Stimulated activated CD8-positive, alpha-beta memory T cell treated with anti-CD3 and anti-CD28 coated beads, Interleukin-2, amount 100 ng/mL, for 48 hours (primary cell): ENCODE results near the gene DCLK1.

Experiments
- DNase-seq, 2 donors: peaks; one replicate each; pipeline ENCODE4 v3.0.0-alpha.2; 2020; ENCODE audit warnings: low read depth in 2 of 2

Gene DCLK1

GRCh38 chr13:35903075-35903474 is 228.1 kb downstream of the DCLK1 start:
- no peak for DNase-seq

GRCh38 chr13:35898041-35898440 is 233.1 kb downstream of the DCLK1 start:
- DNase-seq, result no peak

GRCh38 chr13:35894636-35895035 is 236.5 kb downstream of the DCLK1 start:
- no peak for DNase-seq

DNA sequence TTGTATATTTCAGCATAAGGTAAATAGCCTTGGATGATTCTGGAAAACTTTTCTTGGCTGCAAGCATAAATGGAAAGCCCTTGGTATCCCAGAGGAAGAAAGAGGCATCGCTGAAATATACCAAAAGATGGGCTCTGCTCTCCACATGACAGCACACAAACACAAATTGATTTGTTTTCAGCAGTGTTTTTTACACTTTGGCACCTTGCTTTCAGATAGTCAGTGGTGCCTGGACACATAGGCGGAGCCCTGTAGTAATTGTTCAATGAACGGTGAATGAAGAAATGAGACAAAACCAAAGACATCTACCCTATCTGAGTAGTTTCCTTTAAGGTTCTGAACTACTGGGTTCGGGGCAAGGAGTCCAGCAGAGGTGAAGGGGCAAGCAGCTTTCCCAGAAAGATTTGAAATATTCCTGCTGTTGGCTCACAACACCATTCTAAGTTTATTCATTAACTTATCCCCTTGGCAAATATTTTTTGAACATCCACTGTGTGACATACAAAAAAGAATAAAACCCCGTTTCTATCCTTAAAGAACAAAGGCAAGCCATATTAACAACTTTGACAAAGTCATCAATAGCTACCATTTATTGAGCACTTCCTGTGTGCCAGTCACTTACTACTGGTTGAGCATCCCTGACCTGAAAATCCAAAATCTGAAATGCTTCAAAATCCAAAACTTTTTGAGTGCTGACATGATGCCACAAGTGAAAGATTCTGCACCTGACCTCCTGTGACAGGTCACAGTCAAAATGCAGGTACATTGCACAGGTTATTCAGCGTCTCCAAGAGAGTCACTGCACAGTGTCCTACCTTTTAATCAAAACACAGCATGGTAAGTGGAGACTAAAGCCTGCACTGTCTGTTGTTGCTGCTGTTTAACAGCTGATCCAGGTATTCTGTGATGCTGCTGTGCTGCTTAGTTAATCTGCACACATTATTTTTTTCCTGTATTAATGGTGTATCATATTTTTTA is 238.1 kb downstream of the DCLK1 start:
- no peak for DNase-seq

- DNase-seq, result no peak
Observed at GRCh38 chr13:35891507-35892441, 239.4 kb downstream of the DCLK1 start.

DNA sequence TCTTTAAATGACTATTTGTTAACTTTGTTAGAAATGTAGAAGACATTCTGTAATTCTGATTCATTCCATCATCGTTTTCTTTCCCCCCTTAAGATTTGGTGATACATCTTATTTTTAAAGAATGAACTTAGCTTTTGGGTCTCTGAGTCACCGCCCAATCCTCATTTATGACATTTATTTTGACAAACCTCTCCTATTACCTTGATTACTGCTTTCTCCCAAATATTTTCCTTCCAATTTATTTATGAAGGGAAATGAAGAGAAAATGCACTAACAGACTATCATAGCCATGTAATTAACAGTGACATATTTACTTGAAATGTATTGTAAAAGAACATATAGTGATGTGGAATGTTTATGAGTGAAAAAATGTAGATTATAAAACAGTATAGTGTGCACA is 241.6 kb downstream of the DCLK1 start:
- no peak for DNase-seq

DNA sequence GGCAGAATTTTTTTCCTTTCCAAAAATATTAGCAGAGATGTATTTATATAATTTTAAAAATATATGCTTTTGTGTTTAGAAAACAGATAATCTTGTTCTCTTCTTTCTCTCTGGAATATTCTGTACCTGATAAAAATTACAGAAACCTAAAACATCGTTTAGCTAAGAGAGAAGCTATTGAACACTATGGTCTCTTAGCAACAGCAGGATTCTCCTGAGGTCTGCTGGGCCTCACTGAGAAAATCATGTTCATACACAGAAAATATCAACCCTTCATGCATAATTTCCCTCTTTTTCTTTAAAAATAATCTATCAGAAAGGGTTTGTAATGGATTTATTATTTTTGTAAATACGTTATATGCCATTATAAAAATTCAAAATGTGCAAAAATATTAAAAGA is 242.2 kb downstream of the DCLK1 start:
- no peak for DNase-seq

GRCh38 chr13:35888457-35888883 is 242.7 kb downstream of the DCLK1 start:
- no peak for DNase-seq

- DNase-seq, result no peak
Observed at GRCh38 chr13:35887115-35887666, 244.0 kb downstream of the DCLK1 start.

- no peak for DNase-seq
Observed at GRCh38 chr13:35886332-35887114, 244.7 kb downstream of the DCLK1 start.

DNA sequence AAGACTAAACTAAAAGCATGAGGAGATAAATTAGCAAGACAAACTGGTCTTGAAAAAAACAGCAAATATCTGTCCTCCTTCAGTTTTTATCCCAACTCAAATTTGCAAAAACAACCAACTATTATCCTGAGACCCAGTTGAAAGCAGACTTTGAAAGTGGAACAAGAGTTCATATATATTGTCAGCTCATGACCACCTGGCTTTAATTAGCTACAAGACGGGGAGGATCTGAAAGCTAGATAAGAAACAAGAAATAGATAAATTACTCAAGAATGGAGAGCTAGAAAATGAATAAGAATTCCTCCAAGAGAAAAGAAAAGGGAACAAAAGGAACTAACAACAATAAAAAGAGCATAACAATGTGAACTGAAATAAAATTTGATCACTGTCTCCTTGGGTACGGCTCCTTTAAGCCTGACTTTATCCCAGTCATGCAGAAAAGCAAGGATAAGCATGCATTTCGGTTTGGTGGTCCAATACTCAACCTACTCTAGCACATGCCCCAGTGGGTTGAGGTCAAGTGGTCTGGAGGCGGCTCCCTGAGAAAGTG is 246.9 kb downstream of the DCLK1 start:
- no peak for DNase-seq

DNA sequence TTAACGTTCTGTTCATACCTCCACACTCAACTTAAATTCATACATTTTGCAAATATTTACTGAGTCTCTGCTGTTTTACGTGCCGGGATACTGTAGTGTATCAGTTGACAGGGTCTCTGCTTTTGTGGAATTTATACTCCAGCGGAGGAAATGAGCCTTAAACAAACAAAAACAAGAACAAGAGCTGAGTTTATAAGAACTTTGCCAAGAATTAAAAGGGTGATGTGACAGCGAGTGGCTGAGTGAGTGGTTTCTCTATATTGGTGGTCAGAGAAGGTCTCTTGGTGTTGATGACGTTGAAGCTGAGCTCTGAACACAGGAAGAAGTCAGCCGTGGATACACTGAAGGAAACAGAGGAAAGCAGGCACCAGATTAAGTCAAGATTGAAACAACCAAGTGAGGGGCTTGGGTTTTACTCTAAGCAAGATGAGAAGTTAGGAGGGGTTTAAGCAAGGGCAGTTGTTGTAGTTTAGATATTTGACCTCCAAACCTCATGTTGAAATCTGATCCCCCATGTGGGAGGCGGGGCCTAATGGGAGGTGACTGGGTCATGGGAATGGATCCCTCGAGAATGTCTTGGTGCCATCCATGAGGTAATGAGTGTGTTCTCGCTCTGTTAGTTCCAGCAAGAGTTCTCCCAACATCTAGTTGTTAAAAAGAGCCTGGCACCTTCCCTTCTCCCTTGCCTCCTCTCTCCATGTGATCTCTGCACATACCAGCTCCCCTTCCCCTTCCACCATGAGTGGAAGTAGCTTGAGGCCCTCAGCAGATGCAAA is 248.3 kb downstream of the DCLK1 start:
- no peak for DNase-seq

DNA sequence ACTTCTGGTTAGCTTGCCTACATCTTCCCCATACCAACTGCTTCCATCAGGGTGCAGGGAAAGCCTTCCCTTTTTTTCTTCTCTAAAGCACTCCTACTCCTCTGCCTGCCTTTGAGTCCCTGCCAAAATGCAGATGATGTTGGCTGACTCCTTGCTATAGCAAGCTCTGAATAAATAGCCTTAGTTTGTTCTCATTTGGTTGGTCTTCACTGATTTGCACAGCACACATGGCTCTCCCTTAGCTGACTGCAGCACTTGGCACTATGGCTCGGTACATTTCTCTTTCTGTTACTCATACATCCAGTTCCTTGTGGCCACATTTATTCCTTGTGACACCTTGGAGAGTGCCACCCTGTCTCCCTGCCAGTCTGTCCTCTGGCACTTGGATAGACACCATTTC is 249.8 kb downstream of the DCLK1 start:
- no peak for DNase-seq

DNA sequence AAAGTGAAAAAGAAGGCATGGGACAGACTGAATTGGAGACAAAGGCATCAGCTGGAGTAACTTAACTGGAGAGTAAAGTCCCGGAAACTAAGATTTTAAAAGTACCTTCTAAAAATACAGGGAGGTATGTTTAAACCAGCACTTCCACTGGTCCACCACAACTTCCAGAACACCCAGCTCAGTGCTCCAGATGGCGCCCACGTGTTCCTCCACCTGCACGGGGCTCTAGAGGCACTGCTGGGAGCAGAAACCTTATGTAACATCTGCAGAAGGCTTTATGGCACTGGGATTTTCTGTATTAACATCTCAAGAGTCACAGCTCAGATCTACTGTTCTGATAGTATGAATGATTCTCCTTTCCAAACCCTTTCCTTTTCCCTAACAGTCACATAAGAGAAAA is 252.1 kb downstream of the DCLK1 start:
- no peak for DNase-seq

GRCh38 chr13:35876601-35877000 is 254.6 kb downstream of the DCLK1 start:
- DNase-seq, result no peak

GRCh38 chr13:35874704-35875103 is 256.5 kb downstream of the DCLK1 start:
- no peak for DNase-seq

- no peak for DNase-seq
Observed at GRCh38 chr13:35872369-35872768, 258.8 kb downstream of the DCLK1 start.

- no peak for DNase-seq
Observed at GRCh38 chr13:35871561-35871960, 259.6 kb downstream of the DCLK1 start.

GRCh38 chr13:35866801-35867200 is 264.4 kb downstream of the DCLK1 start:
- no peak for DNase-seq
